Tongue (tissue), 3 donors: ENCODE measurements around the gene TMEM9B. TPM values are rescaled to one million over a fixed set of nuclear protein-coding genes. Genes with fewer than 3 reads are reported as not detected.

Experiments used
- DNase-seq: peaks from one replicate; pipeline ENCODE4 v3.0.0-alpha.2; 2015
- small RNA-seq: library from RNA; depleted of rRNA; stranded (forward); fragments of <200 nt; gene quantifications from one replicate; pipeline ENCODE3, GENCODE V24; 2014; ENCODE audit warnings: low replicate concordance
- total RNA-seq: library from RNA; depleted of rRNA; stranded (reverse); fragments of >200 nt; gene quantifications from one replicate; pipeline ENCODE4 v1.2.3, GENCODE V29; 2014

TMEM9B gene
- total RNA-seq, 1 donor from 2014 or later = 30.2 TPM

GRCh38 chr11:8928981-8929615 is 35.1 kb downstream of the TMEM9B start:
- DNase-seq = no peak

GRCh38 chr11:8928205-8928604 is 36.0 kb downstream of the TMEM9B start:
- DNase-seq = no peak

GRCh38 chr11:8927233-8927632 is 37.0 kb downstream of the TMEM9B start:
- DNase-seq = no peak

GRCh38 chr11:8926236-8926635 is 38.0 kb downstream of the TMEM9B start:
- DNase-seq = no peak

- DNase-seq = no peak
Measured at GRCh38 chr11:8925711-8926110, 38.5 kb downstream of the TMEM9B start.

GRCh38 chr11:8922691-8923090 is 41.6 kb downstream of the TMEM9B start:
- no peak for DNase-seq

- DNase-seq = peak; percentile 89
Measured at GRCh38 chr11:8917157-8917825, 47.0 kb downstream of the TMEM9B start.

- DNase-seq = no peak
Measured at GRCh38 chr11:8914661-8915018, 49.6 kb downstream of the TMEM9B start.

GRCh38 chr11:8913961-8914660 is 50.1 kb downstream of the TMEM9B start:
- DNase-seq = peak; percentile 70

- peak; percentile 100 for DNase-seq
Measured at GRCh38 chr11:8911029-8911823, 53.0 kb downstream of the TMEM9B start, which contains the start of gene AKIP1. Gene AKIP1, plus strand, starts transcription at chr11:8911189. Its CDS starts 261 bp downstream, at chr11:8911450.

- DNase-seq = no peak
Measured at GRCh38 chr11:8910649-8911026, 53.6 kb downstream of the TMEM9B start.

GRCh38 chr11:8908099-8908498 is 56.1 kb downstream of the TMEM9B start:
- no peak for DNase-seq

GRCh38 chr11:8907116-8907515 is 57.1 kb downstream of the TMEM9B start:
- no peak for DNase-seq

GRCh38 chr11:8905528-8906165 is 58.6 kb downstream of the TMEM9B start:
- DNase-seq = no peak

GRCh38 chr11:8899119-8899753 is 65.0 kb downstream of the TMEM9B start:
- no peak for DNase-seq

Small RNA genes lying within 50 kb of the gene (small RNA-seq; reads per million reads assigned to genes)
- not detected for gene RF00019

Other genes with a start within 250 kb of the TMEM9B start
- gene AKIP1, start 53.3 kb downstream of the TMEM9B start, total RNA-seq = 48.1 TPM
- not detected for gene C11orf16, start 31.5 kb downstream of the TMEM9B start, total RNA-seq
- not detected for gene ASCL3, start 21.4 kb downstream of the TMEM9B start, total RNA-seq
- 0.62 TPM for gene NRIP3, start 39.6 kb upstream of the TMEM9B start, total RNA-seq
- 53.9 TPM for gene SCUBE2, start 127.2 kb upstream of the TMEM9B start, total RNA-seq